Testis (tissue), 2 donors: Measurements from ENCODE around the gene ADNP2.

Experiments
- CTCF ChIP-seq, 3 experiments: fragments of 450-650 bp in 2 of 3; fragments of 200-600 bp in 1 of 3; sonication (generic) in 1 of 3; IDR thresholded peaks; one replicate each; pipeline ENCODE4 v1.5.1; 2016 to 2019; ENCODE audit warnings: antibody characterized with exemption in 3 of 3, mild to moderate bottlenecking in 2 of 3, moderate library complexity in 1 of 3
- POLR2A ChIP-seq: fragments of 450-650 bp; IDR thresholded peaks from one replicate; pipeline ENCODE4 v1.6.1; 2017; ENCODE audit warnings: antibody characterized with exemption, mild to moderate bottlenecking, moderate library complexity

GRCh38 chr18:80180778-80181564, 71.9 kb downstream of the ADNP2 start:
- no peak for TF ChIP-seq CTCF (IDR thresholded peaks at IDR 0.05)
- TF ChIP-seq POLR2A: no peak
